ENCODE data around the gene SLC52A1. TPM values are rescaled to one million over a fixed set of nuclear protein-coding genes. Genes with fewer than 3 reads are reported as not detected.
A peak's percentile ranks its signal among the peaks of the same experiment; 100 is the strongest.
"Not testable (repeated sequence)": the region's sequence is repeated elsewhere in the genome, so short reads cannot be mapped to it uniquely, and the experiment has no call there.

SLC52A1 gene
- under 1 TPM; 0.15 to 0.25 (median 0.19) TPM for polyA plus RNA-seq (ENCODE audit: insufficient read length in 3 of 3)

DNA sequence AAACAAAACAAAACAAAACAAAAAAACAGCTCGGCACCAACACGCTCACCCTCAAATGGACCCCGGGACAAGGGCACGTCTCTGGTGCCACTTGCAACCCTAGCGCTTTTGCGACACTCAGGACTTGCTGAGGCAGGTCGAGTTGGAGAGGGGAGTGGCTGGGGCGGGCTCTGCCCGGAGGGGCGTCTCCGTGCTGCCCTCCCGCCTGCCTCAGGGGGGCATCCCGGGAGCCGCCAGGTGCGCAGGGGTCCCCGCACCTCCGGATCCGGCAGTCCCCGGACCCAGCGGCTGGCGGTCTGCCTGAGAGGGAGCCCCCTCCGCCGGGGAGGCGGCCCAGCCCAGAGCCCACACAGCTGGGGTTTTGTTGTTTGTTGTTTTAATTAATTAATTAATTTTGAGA, at the start of gene SLC52A1:
SLC52A1 (minus strand) TSS at position 112 of the 400 bp plus-strand sequence. CDS start 820 bp downstream, outside the sequence.
- DNase-seq (ENCODE audit: low read depth in 3 of 3, low spot score in 2 of 3): no peak

GRCh38 chr17:5080591-5080990, 45.4 kb upstream of the SLC52A1 start:
- DNase-seq (ENCODE audit: low read depth in 3 of 3, low spot score in 2 of 3): no peak

DNA sequence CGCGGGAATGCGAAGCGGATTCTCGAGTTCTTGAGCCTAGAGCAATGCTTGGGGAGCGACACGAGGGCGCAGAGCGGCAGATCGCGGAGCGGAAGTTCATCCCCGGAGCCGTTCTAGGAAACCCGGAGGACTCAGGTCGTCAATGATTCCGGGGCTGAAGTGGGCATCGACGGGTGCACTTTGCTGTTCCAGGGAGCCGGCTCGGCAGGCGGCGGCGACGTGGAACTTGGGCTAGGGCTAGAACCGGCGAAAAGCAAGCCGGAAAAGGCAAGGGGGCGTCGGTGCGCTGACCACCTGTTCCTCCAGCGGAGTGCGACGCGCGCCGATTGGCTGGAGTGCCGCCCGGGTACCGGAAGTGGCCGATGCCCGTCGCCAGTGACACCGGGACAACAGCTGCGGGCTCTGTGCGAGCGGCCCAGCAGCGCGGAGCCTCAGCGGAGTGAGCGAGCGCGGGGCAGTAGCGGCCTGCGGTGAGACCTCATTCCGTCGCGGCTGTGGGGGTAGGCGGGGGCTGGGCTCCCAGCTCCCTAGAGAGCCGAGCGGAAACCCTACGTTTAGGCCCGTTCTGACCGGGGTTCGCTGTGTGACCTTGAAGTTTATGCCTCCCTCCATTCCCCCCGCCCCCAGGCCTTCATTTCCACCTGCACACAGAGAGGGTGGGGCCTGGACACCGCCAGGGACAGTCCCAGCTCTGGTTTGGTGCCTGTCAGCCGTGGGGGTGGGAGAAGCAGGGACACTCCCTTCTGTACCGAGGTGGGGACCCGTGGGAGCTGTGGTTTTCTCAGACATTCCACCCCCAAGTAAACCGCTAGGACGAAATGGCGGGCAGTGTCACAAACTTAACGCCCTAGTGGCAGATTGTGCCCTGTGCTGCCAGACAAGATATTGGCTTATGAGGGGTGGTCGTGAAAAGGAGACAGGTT, 43.1 kb upstream of the SLC52A1 start, which contains the start of gene ZFP3:
ZFP3 (plus strand) TSS at position 362 of the 923 bp plus-strand sequence. CDS start 13,038 bp downstream, outside the sequence.
- DNase-seq (ENCODE audit: low read depth in 3 of 3, low spot score in 2 of 3): peak; percentile 75 to 78 (median 77)

DNA sequence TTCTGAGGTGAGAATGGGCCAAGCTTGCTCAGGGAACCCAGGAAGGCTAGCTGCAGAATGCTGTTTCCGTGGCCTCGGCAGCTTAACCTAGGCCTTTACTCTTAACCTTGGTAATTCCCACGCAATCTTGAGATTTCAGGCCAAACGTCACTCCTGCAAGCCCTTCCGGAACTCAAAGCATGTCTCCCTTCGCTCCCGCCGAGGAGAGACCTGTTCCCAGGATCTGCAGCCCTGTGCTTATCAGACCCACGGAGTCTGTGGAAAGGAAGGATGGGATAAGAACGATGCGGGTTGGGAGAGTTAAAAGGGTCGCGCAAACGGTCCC, 42.5 kb upstream of the SLC52A1 start:
- no peak for DNase-seq (ENCODE audit: low read depth in 3 of 3, low spot score in 2 of 3)

DNA sequence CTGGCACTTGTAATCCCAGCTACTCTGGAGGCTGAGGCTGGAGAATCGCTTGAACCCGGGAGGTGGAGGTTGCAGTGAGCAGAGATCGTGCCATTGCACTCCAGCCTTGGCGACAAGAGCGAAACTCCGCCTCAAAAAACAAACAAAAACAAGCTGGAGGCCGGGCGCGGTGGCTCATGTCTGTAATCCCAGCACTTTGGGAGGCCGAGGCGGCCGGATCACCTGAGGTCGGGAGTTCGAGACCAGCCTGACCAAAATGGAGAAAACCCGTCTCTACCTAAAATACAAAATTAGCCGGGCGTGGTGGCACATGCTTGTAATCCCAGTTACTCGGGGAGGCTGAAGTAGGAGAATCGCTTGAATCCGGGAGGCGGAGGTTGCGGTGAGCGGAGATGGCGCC, 42.0 kb upstream of the SLC52A1 start:
- not testable (repeated sequence) for DNase-seq (ENCODE audit: low read depth in 3 of 3, low spot score in 2 of 3)

GRCh38 chr17:5075472-5075871, 40.2 kb upstream of the SLC52A1 start:
- DNase-seq (ENCODE audit: low read depth in 3 of 3, low spot score in 2 of 3): not testable (repeated sequence)

DNA sequence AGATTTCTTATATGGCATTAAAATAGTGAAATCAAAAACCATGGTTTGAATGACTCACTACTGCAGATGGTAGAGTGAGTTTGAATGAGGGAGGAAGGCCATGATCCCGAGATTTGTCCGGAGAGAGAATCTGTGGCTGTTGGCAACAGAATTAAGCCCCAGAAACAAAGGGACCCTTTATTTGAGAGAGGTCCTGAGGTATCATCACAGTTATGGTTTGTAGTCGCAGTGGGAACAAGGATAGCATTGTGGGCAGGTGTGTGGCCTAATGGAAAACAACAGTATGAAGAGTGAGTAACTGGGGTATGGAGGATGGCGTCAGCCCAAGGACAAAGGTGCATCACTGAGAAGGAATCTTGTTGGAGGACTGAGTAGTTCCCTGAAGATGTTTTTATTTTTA, 34.5 kb upstream of the SLC52A1 start:
- DNase-seq (ENCODE audit: low read depth in 3 of 3, low spot score in 2 of 3): no peak

DNA sequence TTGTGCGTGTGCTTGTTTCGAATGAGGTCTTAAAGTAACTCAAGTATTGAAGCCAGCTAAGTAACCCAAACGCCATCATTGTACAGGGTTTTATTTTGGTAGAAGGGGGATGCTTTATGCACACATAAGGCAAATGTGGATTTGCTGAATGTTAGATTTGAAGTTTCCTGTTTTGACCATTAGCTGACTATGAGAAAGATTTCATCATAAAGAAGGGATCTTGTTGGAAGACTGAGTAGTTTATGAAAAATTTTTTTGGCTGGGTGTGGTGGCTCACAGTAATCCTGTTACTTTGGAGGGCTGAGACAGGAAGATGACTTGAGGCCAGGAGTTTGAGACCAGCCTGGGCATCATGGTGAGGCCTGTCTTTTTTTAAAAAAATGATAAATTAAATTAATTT, 33.0 kb upstream of the SLC52A1 start:
- DNase-seq (ENCODE audit: low read depth in 3 of 3, low spot score in 2 of 3): no peak

DNA sequence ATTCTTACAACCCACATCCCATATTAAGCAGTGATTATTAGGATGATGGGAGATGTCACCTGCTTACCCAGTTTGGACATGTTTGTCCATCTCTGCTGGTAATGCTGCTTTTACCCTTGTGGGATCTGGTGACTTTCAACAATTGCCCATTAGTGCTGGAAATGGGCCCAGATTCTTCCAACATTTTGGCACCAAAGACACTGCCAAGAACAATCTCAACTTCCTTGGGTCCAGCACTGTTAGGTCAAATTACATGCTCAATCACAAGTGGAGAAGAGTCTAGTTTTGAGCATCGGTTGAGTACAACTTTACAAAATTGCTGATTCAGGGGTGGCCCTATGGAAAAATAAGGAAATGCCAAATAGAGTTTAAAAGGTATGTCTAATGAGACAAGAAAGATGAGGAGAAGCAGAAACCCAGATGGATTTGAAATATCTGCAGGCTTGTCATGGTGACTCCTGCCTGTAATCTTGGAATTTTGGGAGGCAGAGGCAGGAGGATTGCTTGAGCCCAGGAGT, 30.1 kb upstream of the SLC52A1 start:
- no peak for DNase-seq (ENCODE audit: low read depth in 3 of 3, low spot score in 2 of 3)

DNA sequence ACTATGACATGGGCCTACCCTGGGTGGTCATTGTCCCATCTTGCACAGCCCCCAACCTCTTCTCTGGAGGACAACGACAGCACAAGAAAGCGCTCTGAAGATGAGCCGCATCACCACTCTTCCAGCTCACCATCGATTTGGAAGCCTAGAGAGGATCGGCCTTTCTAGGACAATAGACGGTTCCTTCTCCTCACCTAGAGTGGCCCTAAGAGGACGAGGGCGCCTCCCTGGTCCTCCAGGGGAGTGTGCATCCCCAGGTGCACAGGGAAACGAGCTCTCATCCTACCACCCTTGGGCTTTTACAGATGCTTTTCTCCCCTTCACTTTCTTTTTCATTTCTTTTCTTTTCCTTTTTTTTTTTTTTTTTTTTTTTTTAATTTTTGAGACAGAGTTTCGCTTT, 20.3 kb upstream of the SLC52A1 start:
- no peak for DNase-seq (ENCODE audit: low read depth in 3 of 3, low spot score in 2 of 3)

GRCh38 chr17:5050278-5050677, 15.1 kb upstream of the SLC52A1 start:
- DNase-seq (ENCODE audit: low read depth in 3 of 3, low spot score in 2 of 3): no peak

GRCh38 chr17:5049314-5049841, 14.2 kb upstream of the SLC52A1 start:
- no peak for DNase-seq (ENCODE audit: low read depth in 3 of 3, low spot score in 2 of 3)

GRCh38 chr17:5047446-5047845, 12.2 kb upstream of the SLC52A1 start:
- no peak for DNase-seq (ENCODE audit: low read depth in 3 of 3, low spot score in 2 of 3)

GRCh38 chr17:5045496-5045895, 10.3 kb upstream of the SLC52A1 start:
- no peak for DNase-seq (ENCODE audit: low read depth in 3 of 3, low spot score in 2 of 3)

GRCh38 chr17:5044630-5045029, 9.4 kb upstream of the SLC52A1 start:
- DNase-seq (ENCODE audit: low read depth in 3 of 3, low spot score in 2 of 3): no peak

DNA sequence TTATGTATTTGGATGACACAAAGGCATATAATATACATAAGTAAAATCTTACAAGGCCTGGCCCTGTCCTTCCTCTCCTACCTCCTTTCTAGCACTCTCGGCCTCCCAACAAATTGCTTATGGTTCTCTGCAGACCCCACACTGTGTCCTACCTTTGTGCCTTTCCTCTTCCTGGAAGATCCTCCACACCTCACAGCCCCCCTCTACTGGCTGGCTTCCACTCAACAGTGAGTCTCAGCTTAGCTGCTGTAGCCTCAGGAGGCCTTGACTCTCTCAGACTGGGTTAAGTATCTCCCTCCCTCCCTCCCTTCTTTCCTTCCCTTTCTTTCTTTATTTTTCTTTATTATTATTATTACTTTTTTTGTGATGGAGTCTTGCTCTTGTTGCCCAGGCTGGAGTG, 8.3 kb upstream of the SLC52A1 start:
- DNase-seq (ENCODE audit: low read depth in 3 of 3, low spot score in 2 of 3): no peak

- DNase-seq (ENCODE audit: low read depth in 3 of 3, low spot score in 2 of 3): no peak
Measured at GRCh38 chr17:5042157-5043022, 7.2 kb upstream of the SLC52A1 start.

- DNase-seq (ENCODE audit: low read depth in 3 of 3, low spot score in 2 of 3): no peak
Measured at GRCh38 chr17:5034651-5035050, 575 bp downstream of the SLC52A1 start.

DNA sequence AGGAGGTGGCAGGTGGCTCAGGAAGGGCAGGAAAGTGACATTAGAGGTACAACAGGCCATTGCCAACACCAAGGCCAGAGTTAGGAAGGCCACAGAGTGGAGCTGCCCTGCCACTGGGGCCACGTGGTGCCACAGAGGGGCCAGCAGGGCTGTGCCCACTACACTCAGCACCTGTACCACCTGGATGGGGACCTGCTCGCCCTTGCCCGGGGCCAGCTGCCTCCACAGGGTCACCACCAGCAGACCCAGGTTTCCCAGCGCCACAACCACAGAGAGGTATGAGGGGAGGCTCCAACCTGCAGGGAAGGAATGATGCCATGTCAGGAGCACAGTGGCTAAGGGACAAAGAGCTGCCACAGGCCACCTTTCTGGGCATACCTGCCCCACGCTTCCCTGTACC, 1.2 kb downstream of the SLC52A1 start:
- DNase-seq (ENCODE audit: low read depth in 3 of 3, low spot score in 2 of 3): no peak

DNA sequence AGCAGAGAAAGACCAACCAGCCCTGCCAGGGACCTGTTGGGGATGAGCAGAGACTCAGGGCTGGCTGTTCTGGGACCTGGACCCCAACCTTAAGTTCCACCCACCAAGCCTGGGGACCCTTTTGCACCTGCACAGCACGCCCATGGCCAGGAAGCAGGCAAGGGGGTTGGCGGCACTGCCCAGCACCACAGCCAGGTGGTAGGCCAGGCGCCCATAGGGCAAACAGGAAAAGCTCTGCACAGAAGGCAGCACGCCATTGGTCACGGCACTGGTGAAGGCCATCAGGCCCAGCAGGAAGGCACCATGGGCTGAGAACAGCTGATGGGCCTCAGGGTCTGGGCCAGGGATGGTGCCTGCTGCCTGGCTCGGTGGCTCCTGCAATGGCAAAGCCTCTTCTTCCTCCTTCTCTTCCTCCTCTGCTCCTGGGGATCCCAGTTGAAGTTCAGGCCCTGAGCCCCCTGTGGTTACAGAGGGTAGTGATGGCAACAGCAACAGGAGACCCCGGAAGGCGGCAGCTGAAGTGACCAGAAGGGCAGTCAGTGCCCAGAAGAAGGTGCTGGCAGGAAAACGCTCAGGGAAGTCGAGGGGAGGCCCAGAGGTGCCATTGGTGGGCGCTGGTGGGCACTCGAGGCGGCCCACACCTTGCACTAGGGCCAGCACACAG, 1.7 kb downstream of the SLC52A1 start:
- DNase-seq (ENCODE audit: low read depth in 3 of 3, low spot score in 2 of 3): no peak

Data from right renal cortex interstitium (tissue), 3 donors.